Stomach (tissue), 4 donors: ENCODE data around the gene SQSTM1.

Experiments used
- EP300 ChIP-seq: sonication (generic); formaldehyde crosslinking; IDR thresholded peaks from one replicate; pipeline ENCODE4 v1.6.1; 2017; ENCODE audit warnings: antibody characterized with exemption
- POLR2A ChIP-seq, 4 donors: fragments of 450-650 bp; IDR thresholded peaks; one replicate each; pipeline ENCODE4 v1.6.1; 2016; ENCODE audit warnings: antibody characterized with exemption in 4 of 4, control low read depth in 2 of 4, mild to moderate bottlenecking in 1 of 4, moderate library complexity in 1 of 4
- POLR2AphosphoS5 ChIP-seq, 3 donors: sonication (generic); formaldehyde crosslinking; IDR thresholded peaks; one replicate each; pipeline ENCODE4 v1.6.1; 2016; ENCODE audit warnings: antibody characterized with exemption in 3 of 3
- TF ChIP-seq, protein P1 (sequence below), 7 experiments: fragments of 450-650 bp in 4 of 7; fragments of 200-600 bp in 3 of 7; sonication (generic) in 3 of 7; IDR thresholded peaks; one replicate each; pipeline ENCODE4 v1.5.1; 2016 to 2019; ENCODE audit warnings: antibody characterized with exemption in 7 of 7, control low read depth in 2 of 7, mild to moderate bottlenecking in 1 of 7

DNA sequence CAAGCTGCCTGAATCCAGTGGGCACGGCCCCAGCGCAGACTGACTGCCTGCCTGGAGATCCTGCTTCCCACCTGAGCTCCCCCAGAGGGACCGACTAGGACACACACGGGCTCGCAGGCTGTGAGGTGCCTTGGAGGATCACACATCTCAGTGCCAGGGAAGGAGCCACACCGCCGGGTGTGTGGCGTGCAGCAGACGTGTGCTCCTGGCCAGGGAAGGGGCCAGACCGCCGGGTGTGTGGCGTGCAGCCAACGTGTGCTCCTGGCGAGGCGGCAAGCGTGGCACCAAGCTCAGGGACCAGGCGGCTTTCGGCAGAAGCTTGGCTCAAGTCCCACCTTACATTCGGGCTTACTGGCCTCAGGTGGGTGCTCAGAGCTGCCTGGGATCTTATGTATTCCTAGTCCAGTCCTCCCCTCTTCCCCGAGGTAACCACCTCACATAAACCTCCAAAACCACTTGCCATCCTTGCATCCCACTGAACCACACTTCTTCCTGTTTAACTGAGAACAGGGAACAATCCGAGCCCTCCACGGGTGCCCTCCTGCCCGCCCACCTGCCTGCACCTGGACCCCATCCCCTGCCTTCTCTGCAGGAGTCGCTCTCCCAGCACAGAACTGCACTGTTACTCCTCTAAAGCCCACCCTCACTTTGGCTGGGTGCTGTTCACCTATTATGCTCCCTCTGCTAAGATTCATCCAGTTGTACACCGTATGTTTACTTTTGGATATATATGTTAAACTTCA lies 60.3 kb downstream of the SQSTM1 start:
- TF ChIP-seq, protein P1, sequence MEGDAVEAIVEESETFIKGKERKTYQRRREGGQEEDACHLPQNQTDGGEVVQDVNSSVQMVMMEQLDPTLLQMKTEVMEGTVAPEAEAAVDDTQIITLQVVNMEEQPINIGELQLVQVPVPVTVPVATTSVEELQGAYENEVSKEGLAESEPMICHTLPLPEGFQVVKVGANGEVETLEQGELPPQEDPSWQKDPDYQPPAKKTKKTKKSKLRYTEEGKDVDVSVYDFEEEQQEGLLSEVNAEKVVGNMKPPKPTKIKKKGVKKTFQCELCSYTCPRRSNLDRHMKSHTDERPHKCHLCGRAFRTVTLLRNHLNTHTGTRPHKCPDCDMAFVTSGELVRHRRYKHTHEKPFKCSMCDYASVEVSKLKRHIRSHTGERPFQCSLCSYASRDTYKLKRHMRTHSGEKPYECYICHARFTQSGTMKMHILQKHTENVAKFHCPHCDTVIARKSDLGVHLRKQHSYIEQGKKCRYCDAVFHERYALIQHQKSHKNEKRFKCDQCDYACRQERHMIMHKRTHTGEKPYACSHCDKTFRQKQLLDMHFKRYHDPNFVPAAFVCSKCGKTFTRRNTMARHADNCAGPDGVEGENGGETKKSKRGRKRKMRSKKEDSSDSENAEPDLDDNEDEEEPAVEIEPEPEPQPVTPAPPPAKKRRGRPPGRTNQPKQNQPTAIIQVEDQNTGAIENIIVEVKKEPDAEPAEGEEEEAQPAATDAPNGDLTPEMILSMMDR (IDR thresholded peaks at IDR 0.05), result no peak
- no peak for TF ChIP-seq POLR2AphosphoS5 (IDR thresholded peaks at IDR 0.05)
- no peak for TF ChIP-seq POLR2A (IDR thresholded peaks at IDR 0.05)
- no peak for TF ChIP-seq EP300
